Left renal cortex interstitium (tissue), 4 donors: ENCODE measurements around the gene CROCC. TPM values are rescaled to one million over a fixed set of nuclear protein-coding genes. Genes with fewer than 3 reads are reported as not detected.
"Not testable (repeated sequence)": the region's sequence is repeated elsewhere in the genome, so short reads cannot be mapped to it uniquely, and the experiment has no call there.

Source experiments
- DNase-seq, 4 donors: peaks; one replicate each; pipeline ENCODE4 v3.0.0-alpha.2; 2013; ENCODE audit warnings: low read depth in 4 of 4, low spot score in 2 of 4, missing footprints in 1 of 4
- polyA plus RNA-seq, 4 donors: library from polyadenylated mRNA; unstranded; fragments of 120-200 nt; gene quantifications; one replicate each; pipeline ENCODE4 v1.2.1, GENCODE V29; 2013; ENCODE audit not compliant: insufficient read length in 4 of 4

CROCC gene
- polyA plus RNA-seq, 4 donors: 22.2 to 74.1 (median 51.3) TPM

DNA sequence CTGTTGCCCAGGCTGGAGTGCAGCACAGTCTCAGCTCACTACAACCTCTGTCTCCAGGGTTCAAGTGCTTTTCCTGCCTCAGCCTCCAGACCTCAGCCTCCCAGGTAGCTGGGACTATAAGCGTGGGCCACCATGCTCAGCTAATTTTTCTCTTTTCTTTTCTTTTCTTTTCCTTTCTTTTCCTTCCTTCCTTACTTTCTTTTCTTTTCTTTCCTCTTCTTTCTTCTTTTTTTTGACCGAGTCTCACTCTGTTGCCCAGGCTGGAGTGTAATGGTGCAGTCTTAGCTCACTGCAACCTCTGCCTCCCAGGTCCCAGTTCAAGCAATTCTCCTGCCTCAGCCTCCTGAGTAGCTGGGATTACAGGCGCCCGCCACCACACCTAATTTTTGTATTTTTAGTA lies 42.4 kb downstream of the CROCC start:
- not testable (repeated sequence) for DNase-seq

GRCh38 chr1:16965486-16966067 lies 43.8 kb downstream of the CROCC start:
- no peak for DNase-seq

DNA sequence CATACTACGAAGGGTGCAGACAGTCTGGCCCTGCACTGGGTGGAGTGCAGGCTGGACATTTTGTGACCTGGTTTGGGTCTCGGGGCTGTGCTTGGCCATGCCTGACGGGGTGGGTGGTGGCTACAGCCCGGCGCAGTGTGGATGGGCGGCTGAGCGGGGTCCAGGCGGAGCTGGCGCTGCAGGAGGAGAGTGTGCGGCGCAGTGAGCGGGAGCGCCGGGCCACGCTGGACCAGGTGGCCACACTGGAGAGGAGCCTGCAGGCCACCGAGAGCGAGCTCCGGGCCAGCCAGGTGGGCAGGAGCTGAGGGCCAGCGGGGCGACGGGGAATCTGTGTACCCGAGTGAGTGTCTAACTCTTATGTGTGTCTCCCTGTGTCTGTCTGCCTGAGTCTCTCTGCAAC lies 44.6 kb downstream of the CROCC start:
- DNase-seq: no peak

DNA sequence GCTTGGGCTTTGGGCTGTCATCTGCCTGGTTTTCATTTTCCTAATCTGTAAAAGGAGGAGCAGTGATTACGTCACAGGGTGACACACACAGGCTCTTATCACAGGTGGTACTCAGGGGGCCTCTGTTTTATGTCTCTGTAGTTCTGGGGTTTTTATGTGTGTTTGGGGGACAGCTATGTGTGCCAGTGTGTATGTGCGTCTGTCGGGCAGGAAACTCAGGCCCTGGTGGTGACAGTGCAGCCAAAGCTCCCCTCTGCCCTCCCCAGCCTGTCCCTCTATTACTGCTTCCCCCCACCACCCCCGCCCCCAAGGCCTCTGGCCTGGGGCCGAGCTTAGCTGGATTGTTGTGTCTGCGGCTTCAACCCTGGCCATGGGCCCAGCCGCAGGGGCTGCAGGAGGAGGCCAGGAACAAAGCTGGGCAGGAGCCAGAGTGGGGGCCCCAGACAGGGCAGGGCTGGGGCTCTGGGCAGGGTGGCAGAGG lies 45.4 kb downstream of the CROCC start:
- DNase-seq: no peak

DNA sequence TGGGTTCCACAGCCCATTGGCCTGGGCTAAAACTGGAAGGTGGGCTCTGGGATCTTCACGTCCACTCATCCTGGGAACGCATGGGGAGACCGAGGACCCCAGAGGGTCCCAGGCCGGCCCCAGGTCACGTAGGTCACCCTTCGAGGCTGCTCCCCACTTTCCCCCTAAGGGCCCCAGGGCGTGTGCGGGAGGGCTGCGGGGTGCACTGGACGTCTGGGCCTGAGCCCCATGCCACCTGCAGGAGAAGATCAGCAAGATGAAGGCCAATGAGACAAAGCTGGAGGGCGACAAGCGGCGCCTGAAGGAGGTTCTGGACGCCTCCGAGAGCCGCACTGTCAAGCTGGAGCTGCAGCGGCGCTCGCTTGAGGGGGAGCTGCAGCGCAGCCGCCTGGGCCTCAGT lies 46.2 kb downstream of the CROCC start:
- DNase-seq: no peak

DNA sequence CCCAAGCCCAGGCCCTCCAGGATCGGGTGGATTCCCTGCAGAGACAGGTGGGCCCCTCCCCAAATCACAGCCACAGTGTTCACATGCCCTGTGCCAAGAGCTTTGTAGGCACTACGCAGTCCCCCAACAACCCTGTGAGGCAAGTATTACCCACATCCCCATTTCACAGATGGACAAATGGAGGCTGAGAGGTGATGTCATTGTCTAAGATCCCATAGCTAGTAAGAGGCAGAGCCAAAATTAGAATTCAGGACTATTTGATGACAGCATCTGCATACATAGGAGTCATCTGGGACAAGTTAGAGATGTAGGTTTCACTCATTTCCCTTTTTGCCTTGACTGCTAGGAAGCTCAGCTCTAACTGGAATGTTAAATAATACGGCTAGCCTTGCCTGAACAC lies 46.6 kb downstream of the CROCC start:
- no peak for DNase-seq

- DNase-seq: no peak
Measured at GRCh38 chr1:16969057-16969611, 47.4 kb downstream of the CROCC start.

GRCh38 chr1:16969651-16970050 lies 47.9 kb downstream of the CROCC start:
- DNase-seq: no peak

DNA sequence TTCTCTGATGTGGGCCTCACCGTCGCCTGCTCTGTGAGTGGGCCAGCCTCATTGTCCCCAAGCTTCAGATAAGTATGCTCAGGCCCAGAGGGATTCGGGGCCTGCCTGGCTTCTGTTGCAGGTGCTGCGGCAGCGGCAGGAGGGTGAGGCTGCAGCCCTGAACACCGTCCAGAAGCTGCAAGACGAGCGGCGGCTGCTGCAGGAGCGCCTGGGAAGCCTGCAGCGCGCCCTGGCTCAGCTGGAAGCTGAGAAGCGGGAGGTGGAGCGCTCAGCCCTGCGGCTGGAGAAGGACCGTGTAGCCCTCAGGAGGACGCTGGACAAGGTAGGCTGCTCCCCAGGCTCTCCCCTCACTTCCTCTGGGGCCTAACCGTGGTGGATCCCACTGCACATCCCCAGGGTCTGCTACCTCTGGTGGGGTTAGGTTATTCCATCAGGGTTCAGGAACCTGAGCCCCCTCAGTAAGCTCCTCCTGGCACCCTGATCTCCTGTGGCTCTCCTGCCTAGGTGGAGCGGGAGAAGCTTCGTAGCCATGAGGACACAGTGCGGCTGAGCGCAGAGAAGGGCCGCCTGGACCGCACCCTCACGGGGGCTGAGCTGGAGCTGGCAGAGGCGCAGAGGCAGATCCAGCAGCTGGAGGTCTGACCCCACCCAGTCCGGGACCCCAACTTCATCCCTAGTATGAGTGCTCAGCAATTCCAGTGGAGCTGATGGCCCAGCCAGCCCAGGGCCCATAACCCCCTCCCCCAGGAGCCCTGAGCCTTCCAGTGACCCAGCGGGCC lies 48.6 kb downstream of the CROCC start:
- DNase-seq: no peak

DNA sequence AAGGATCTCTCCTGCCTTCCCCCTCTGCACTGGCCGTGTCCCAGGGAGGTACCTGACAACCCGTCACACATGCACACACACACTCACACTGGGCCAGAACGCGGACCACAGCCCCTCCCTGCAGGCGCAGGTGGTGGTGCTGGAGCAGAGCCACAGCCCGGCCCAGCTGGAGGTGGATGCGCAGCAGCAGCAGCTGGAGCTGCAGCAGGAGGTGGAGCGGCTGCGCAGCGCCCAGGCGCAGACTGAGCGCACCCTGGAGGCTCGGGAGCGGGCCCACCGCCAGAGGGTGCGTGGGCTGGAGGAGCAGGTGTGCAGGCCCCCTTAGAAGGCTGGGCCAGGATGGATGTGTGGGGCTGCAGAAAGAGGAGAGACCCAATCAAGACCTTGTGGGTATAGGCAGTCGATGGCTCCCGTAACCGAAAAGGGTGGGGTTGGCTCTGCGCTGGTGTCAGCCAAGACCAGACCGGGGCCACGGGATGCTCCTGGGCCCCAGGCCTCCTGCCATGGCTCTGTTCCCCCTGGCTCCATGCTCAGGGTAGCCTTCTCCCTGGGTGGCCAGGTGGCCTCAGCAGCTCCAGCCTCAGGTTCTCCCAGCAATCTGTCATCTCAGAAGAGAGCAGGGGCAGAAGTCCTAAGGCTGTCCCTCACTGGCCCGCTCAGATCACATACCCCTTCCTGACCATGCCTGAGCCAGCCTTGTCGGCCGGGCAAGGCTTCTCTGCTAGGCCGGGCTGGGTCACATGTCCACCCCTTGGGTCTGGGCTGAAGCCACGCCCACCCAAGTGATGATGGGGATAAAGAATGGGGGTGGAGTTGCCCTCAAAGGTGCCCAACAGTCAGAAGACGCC lies 49.8 kb downstream of the CROCC start:
- no peak for DNase-seq

DNA sequence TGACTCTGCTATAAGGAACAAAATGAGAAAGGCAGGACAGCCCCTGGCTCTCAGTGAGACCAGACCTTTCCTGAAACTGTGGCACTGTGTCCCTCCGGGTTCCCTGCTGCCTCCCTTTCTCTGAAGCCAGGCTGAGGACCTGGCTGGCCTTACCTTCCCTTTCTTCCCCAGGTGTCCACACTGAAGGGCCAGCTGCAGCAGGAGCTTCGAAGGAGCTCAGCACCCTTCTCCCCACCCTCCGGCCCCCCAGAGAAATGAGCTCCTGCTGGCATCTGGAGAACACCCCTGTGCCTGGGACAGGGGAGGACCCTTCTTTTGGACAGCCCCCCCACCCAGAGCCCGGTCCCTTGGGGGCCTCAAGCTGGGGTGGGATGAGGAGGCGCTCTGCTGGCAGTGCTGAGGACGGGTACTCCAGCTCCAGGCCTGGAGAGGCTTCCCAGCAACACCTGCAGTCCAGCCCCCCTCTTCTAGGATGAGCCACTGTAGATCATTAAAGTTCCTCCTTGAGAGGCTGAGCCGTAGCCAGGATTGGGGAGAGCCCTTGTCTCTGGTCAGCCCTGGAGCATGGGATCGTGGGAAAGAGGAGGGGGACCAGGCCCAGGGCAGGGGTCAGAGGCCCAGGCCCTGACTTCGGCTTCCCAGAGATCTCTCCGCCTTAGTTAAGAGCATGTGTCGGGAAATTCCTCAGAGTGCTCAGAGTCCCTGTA lies 50.6 kb downstream of the CROCC start:
- DNase-seq: no peak

DNA sequence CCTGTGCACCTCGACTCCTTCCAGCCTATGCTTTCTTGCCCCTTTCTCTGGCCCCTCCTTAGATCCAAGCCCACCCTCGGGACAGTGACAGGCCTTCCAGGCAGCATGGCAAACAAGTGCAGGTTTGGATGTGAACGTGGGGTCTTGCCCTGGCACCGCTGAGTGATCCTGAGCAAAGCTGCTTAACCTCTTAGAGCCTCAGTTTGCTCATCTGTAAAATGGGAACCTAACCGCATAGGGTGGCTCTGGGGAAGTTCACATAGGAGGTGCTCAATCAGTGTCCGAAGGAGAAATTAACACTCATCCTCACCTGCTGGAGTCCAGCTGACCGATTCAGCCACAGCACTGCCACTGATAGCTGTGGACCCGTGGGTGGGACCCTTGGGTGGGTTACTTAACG lies 51.5 kb downstream of the CROCC start:
- no peak for DNase-seq

DNA sequence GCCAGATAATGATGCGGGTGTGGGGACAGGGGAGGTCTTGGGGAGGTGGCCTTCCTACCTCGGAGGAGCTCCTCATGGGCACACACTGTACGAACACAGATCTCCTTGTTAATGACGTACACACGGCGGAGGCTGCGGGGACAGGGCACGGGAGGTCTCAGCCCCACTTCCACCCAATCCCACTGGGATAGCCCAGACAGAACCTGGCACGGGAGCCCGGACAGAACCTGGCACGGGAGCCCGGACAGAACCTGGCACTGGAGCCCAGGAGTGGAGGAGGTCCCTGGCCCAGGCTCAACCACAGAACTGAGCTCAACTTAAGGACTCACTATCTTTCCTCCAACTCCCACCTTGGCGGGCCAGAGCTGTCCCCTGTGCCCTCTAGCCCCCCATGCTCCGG lies 53.5 kb downstream of the CROCC start:
- DNase-seq: no peak

DNA sequence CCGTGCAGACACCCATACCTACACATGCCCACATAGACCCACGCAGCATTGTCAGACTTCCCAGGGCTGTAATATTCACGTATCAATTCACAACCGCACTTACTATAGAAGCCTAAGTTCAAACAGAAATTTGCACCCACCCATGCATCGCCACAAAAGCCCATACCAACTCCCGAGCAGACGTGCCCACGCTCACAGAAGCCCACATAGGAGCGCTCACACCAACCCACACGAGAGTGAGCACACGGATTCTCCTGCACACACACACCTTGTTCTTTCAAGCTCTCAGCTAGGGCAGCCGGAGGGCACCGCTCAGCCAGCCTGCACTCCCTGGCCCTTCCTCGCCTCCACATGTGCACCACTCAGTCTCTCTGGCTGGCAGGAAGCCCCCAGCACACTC lies 54.1 kb downstream of the CROCC start:
- DNase-seq: no peak

GRCh38 chr1:16976966-16977365 lies 55.2 kb downstream of the CROCC start:
- no peak for DNase-seq

- DNase-seq: no peak
Measured at GRCh38 chr1:16977377-16977776, 55.6 kb downstream of the CROCC start.

DNA sequence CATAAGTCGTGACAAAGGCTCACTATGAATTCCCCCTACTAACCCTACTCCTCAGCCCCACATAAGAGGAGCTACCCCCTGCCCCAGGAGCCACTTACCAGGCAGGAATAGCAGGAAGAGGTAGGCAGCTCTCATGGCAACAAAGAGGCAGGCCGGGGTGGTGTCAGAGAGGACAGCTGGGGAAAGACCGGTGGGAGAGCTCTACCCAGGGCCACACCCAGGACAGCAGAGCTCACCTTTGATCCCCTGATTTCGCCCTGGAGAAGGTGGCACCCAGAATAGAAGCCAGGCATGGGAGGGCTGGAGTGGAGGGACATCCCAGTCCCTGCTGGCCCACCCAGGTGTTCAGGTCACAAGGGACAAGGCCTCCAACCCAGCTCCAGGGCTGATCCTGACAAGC lies 56.4 kb downstream of the CROCC start:
- no peak for DNase-seq

GRCh38 chr1:16978567-16979474 lies 57.1 kb downstream of the CROCC start:
- DNase-seq: no peak
